Glutamatergic neuron (in vitro differentiated cells): ENCODE measurements around the gene MPP1. TPM values are rescaled to one million over a fixed set of nuclear protein-coding genes. Genes with fewer than 3 reads are reported as not detected.
"Not testable (repeated sequence)": the region's sequence is repeated elsewhere in the genome, so short reads cannot be mapped to it uniquely, and the experiment has no call there.

Experiments used
- DNase-seq: peaks from one replicate; pipeline ENCODE4 v3.0.0; 2022
- H3K27ac Mint-ChIP-seq: one replicate; pipeline ENCODE4 v1.8.0; 2020; ENCODE audit warnings: mild to moderate bottlenecking, mixed read lengths, inconsistent platforms; ENCODE audit not compliant: unreplicated experiment
- H3K27me3 Mint-ChIP-seq: one replicate; pipeline ENCODE4 v1.8.0; 2020; ENCODE audit warnings: mild to moderate bottlenecking, moderate library complexity, mixed read lengths, inconsistent platforms; ENCODE audit not compliant: unreplicated experiment
- H3K36me3 Mint-ChIP-seq: one replicate; pipeline ENCODE4 v1.8.0; 2020; ENCODE audit warnings: mild to moderate bottlenecking, mixed read lengths, inconsistent platforms; ENCODE audit not compliant: unreplicated experiment
- H3K4me1 Mint-ChIP-seq: one replicate; pipeline ENCODE4 v1.8.0; 2020; ENCODE audit warnings: mild to moderate bottlenecking, low read depth, mixed read lengths, inconsistent platforms; ENCODE audit not compliant: unreplicated experiment
- H3K4me3 Mint-ChIP-seq: one replicate; pipeline ENCODE4 v1.8.0; 2020; ENCODE audit warnings: mild to moderate bottlenecking, mixed read lengths, inconsistent platforms; ENCODE audit not compliant: unreplicated experiment
- H3K9me3 Mint-ChIP-seq: one replicate; pipeline ENCODE4 v1.8.0; 2020; ENCODE audit warnings: mild to moderate bottlenecking, moderate library complexity, mixed read lengths, inconsistent platforms; ENCODE audit not compliant: unreplicated experiment
- total RNA-seq: library from RNA; stranded (reverse); fragmentation: NEBNext Ultra II Directional; extraction: Animal tissue kit (Norgen Biotek cat#: 25700); gene quantifications from one replicate; pipeline ENCODE4 v1.2.1, GENCODE V29; 2021; ENCODE audit not compliant: unreplicated experiment
- TF ChIP-seq, protein P1 (sequence below): fragments of 200-600 bp; sonication (generic); IDR thresholded peaks from one replicate; pipeline ENCODE4 v1.5.0; 2021; ENCODE audit not compliant: partially characterized antibody, unreplicated experiment

The MPP1 gene
- total RNA-seq, 1 donor from 2014 or later, result 12.7 TPM

DNA sequence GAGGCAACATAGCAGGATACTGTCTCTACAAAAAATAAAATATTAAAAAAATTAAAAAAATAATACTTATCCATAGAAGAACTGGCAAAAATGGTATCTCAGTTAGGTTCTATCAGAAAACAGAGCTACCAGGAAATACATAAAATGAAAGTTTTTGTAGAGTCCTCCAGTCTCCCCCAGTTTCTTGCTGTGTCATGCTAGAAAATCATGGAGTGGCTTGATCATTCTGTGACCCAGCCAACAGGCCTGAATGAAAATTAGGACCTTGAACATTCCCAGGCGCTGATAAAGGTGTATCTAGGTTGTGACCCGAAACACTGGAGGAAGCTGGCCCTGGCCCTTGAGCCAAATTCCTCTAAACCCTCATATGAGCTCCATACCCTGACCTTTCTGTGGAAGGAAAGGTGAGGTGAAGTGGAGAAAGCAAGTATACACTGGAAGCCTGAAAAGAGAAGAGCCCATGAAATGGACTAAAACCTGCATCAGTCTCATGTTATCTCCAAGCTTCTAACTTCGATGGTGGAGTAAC lies 28.5 kb upstream of the MPP1 start:
- Mint-ChIP-seq H3K36me3 (no peaks in the 10 kb centered on the region), H3K27me3 (no peaks in the 10 kb centered on the region), H3K4me1 (no peaks in the 10 kb centered on the region), H3K4me3 (no peak overlapping the region), H3K9me3 (peaks cover 2% of the 10 kb centered on the region), H3K27ac (no peak overlapping the region)
- DNase-seq, result no peak
- TF ChIP-seq, protein P1, sequence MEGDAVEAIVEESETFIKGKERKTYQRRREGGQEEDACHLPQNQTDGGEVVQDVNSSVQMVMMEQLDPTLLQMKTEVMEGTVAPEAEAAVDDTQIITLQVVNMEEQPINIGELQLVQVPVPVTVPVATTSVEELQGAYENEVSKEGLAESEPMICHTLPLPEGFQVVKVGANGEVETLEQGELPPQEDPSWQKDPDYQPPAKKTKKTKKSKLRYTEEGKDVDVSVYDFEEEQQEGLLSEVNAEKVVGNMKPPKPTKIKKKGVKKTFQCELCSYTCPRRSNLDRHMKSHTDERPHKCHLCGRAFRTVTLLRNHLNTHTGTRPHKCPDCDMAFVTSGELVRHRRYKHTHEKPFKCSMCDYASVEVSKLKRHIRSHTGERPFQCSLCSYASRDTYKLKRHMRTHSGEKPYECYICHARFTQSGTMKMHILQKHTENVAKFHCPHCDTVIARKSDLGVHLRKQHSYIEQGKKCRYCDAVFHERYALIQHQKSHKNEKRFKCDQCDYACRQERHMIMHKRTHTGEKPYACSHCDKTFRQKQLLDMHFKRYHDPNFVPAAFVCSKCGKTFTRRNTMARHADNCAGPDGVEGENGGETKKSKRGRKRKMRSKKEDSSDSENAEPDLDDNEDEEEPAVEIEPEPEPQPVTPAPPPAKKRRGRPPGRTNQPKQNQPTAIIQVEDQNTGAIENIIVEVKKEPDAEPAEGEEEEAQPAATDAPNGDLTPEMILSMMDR, result no peak

DNA sequence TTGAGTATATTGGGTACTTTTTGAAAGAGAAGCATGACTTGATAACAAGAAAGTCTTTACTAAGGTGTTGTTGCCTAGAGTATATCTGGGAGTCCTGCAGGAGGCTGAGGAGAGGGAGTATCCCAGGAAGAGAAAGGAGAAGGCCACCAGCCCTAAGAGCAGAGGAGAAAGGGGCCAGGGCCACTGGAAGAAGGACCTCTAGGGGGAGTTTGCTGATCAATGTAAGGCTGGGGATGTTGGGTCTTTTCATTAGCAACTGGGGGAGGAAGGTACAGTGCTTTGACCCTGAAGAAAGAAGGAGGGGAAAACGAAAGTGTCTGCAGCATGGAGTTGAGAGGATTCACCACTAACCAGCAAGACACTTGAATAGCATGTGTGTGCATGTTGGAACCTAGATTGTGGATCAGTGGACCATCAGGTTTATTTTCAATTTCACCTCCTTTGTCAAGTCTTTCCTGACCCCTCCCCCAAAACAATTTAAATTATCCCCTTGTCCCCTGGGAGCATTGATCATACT lies 24.7 kb upstream of the MPP1 start:
- no peak overlapping the region for H3K4me3 Mint-ChIP-seq
- TF ChIP-seq, protein P1, result no peak
- no peaks in the 10 kb centered on the region for H3K4me1 Mint-ChIP-seq
- H3K27me3 Mint-ChIP-seq, result no peaks in the 10 kb centered on the region
- H3K36me3 Mint-ChIP-seq, result no peaks in the 10 kb centered on the region
- DNase-seq, result no peak
- no peak overlapping the region for H3K27ac Mint-ChIP-seq
- no peaks in the 10 kb centered on the region for H3K9me3 Mint-ChIP-seq

DNA sequence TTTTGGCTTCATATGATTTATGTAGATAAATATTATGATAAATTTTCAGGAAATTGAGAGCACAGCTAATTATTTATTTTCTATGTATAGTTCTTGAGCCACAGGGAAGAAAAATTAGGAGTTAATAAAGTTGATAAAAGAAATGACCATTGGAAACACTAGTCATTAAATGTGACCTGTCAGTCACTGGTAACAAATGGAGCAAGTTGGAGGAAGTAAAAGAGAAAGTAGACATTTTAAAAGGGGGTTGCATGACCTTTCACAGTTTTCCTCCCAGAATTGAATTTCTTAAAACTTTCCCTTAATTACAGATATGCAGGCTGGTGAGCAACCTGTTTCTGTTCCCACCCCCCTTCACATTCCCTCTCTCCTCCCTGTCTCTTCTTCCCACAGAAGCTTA lies 23.8 kb upstream of the MPP1 start:
- Mint-ChIP-seq H3K36me3 (no peaks in the 10 kb centered on the region), H3K27ac (no peak overlapping the region), H3K27me3 (no peaks in the 10 kb centered on the region), H3K4me1 (no peaks in the 10 kb centered on the region), H3K9me3 (no peaks in the 10 kb centered on the region), H3K4me3 (no peak overlapping the region)
- DNase-seq, result no peak
- TF ChIP-seq, protein P1, result no peak

DNA sequence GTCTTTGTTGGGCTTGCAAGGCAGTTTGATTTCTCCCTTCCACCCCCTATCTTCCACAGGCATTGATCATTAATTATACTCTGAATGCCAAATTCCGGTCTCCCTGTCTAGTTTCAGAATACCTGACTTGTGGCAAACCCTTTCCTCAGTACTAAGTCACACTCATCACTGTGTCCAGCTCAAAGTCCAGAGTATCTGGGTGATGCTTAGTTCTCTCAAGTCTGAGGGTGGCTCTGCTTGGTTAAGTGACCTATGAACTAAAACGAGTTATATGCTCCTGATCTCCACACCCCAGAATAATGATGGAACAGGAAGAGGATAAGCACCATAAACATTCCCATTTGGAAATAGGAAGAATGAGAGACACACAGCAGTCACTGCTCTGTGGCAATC lies 22.7 kb upstream of the MPP1 start:
- no peaks in the 10 kb centered on the region for H3K4me1 Mint-ChIP-seq
- H3K27me3 Mint-ChIP-seq, result no peaks in the 10 kb centered on the region
- no peak for DNase-seq
- TF ChIP-seq, protein P1, result no peak
- H3K4me3 Mint-ChIP-seq, result no peak overlapping the region
- H3K36me3 Mint-ChIP-seq, result no peaks in the 10 kb centered on the region
- H3K27ac Mint-ChIP-seq, result no peak overlapping the region
- H3K9me3 Mint-ChIP-seq, result no peaks in the 10 kb centered on the region

DNA sequence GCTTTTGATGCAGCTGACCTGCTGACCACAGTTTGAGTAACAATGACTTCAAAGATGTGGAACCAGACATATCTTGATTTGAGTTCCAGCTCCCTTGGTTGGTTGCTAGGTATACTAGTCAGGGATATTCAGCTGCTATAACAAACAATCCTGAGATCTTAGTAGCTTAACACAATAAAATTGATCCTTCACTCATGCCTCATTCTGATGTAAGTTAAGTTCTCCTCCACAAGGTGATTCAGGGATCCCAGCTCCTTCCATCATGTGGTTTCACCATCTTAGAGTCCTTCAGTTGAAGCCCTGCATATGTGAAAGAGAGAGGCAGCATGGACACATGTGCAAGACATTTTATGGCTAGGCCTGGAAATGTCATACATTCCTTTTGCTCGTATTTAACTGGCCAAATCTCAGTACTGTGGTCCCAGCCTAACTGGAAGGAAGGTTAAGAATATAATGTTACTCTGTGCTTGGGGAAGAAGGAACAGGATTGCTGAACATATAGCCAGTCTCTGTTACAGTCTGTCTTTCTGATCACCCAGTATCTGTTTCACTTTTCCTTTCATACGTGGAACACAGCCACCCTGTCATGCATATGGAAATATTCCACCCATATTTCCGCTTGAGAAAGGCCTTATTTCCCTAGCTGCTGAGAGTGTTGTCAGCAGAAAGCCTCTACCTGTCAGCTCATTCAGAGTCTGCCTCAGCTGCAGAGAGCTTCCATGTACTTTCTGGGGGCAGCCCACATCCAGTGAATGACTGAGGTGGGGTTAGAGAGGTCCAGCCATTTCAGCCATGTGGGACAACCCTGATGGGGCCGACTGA lies 22.1 kb upstream of the MPP1 start:
- TF ChIP-seq, protein P1, result no peak
- no peaks in the 10 kb centered on the region for H3K27me3 Mint-ChIP-seq
- no peak overlapping the region for H3K4me3 Mint-ChIP-seq
- no peaks in the 10 kb centered on the region for H3K36me3 Mint-ChIP-seq
- DNase-seq, result no peak
- no peak overlapping the region for H3K27ac Mint-ChIP-seq
- no peaks in the 10 kb centered on the region for H3K9me3 Mint-ChIP-seq
- H3K4me1 Mint-ChIP-seq, result no peaks in the 10 kb centered on the region

DNA sequence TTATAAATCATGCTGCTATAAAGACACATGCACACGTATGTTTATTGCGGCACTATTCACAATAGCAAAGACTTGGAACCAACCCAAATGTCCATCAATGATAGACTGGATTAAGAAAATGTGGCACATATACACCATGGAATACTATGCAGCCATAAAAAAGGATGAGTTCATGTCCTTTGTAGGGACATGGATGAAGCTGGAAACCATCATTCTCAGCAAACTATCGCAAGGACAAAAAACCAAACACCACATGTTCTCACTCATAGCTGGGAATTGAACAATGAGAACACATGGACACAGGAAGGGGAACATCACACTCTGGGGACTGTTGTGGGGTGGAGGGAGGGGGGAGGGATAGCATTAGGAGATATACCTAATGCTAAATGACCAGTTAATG lies 20.3 kb upstream of the MPP1 start:
- not testable (repeated sequence) for H3K27me3 Mint-ChIP-seq, H3K4me1 Mint-ChIP-seq, H3K9me3 Mint-ChIP-seq, H3K27ac Mint-ChIP-seq, H3K4me3 Mint-ChIP-seq, DNase-seq, H3K36me3 Mint-ChIP-seq
